K562 (cell line): ENCODE results near the gene OR2T4.

Experiments used
- ATF2 ChIP-seq: sonication (generic); formaldehyde crosslinking; IDR thresholded peaks from 2 replicates; pipeline ENCODE4 v1.8.1; 2022; ENCODE audit warnings: missing genetic modification reagents
- EZH2 ChIP-seq: IDR thresholded peaks from 2 replicates; pipeline ENCODE4 v1.6.1; 2012; ENCODE audit warnings: low read depth, mild to moderate bottlenecking, inconsistent platforms, low read length, borderline replicate concordance
- GTF2F1 ChIP-seq: IDR thresholded peaks from 2 replicates; pipeline ENCODE4 v1.6.1; 2011; ENCODE audit warnings: low read depth, low read length, improper control_type of control experiment
- MAX ChIP-seq: sonication (generic); formaldehyde crosslinking; IDR thresholded peaks from 2 replicates; pipeline ENCODE4 v1.9.0; 2022; ENCODE audit warnings: mild to moderate bottlenecking, missing genetic modification reagents
- PATZ1 ChIP-seq: fragments of 250-450 bp; sonication (Bioruptor Pico); IDR thresholded peaks from 2 replicates; pipeline ENCODE4 v1.5.0; 2020; ENCODE audit warnings: mild to moderate bottlenecking, borderline replicate concordance
- POLR2A ChIP-seq: fragments of 450-650 bp; conservative IDR thresholded peaks from 2 replicates; pipeline ENCODE4 v1.6.1; 2016
- POU5F1 ChIP-seq: fragments of 150-350 bp; IDR thresholded peaks from 2 replicates; pipeline ENCODE4 v1.6.1; 2014; ENCODE audit warnings: borderline replicate concordance, low read length, low read depth, mild to moderate bottlenecking; ENCODE audit not compliant: partially characterized antibody
- TAF1 ChIP-seq: IDR thresholded peaks from 2 replicates; pipeline ENCODE4 v1.6.1; 2011; ENCODE audit warnings: mild to moderate bottlenecking, low read length, moderate library complexity; ENCODE audit not compliant: insufficient read depth, control insufficient read depth, severe bottlenecking; ENCODE audit errors: extremely low read depth
- TAF9B ChIP-seq: fragments of 450-650 bp; IDR thresholded peaks from 2 replicates; pipeline ENCODE4 v1.6.1; 2018; ENCODE audit warnings: mild to moderate bottlenecking; ENCODE audit not compliant: partially characterized antibody
- ZBTB11 ChIP-seq, 3 experiments: fragments of 200-800 bp in 1 of 3; fragments of 250-450 bp in 1 of 3; fragments of 450-650 bp in 1 of 3; sonication (Bioruptor Pico) in 1 of 3; sonication (Bioruptor generic) in 1 of 3; formaldehyde crosslinking in 1 of 3; IDR thresholded peaks; 2 replicates each; pipeline versions ENCODE4 v1.6.1 to v1.8.0; 2016 to 2022; ENCODE audit warnings: mild to moderate bottlenecking in 2 of 3, missing genetic modification characterization in 2 of 3, missing compliant biosample characterization in 1 of 3, moderate library complexity in 1 of 3
- TF ChIP-seq, protein P1 (sequence below): sonication (generic); formaldehyde crosslinking; IDR thresholded peaks from 2 replicates; pipeline ENCODE4 v1.8.0; 2022; ENCODE audit warnings: missing genetic modification reagents, mild to moderate bottlenecking, borderline replicate concordance
- TF ChIP-seq, protein P2 (sequence below), 3 experiments: IDR thresholded peaks in 2 of 3; conservative IDR thresholded peaks in 1 of 3; 2 replicates each; pipeline ENCODE4 v1.5.1; 2011 to 2012; ENCODE audit warnings: low read length in 3 of 3, mild to moderate bottlenecking in 3 of 3, control low read depth in 2 of 3, improper control_type of control experiment in 1 of 3, inconsistent platforms in 1 of 3, low read depth in 1 of 3, mixed read lengths in 1 of 3, moderate library complexity in 1 of 3; ENCODE audit not compliant: insufficient read depth in 2 of 3

DNA sequence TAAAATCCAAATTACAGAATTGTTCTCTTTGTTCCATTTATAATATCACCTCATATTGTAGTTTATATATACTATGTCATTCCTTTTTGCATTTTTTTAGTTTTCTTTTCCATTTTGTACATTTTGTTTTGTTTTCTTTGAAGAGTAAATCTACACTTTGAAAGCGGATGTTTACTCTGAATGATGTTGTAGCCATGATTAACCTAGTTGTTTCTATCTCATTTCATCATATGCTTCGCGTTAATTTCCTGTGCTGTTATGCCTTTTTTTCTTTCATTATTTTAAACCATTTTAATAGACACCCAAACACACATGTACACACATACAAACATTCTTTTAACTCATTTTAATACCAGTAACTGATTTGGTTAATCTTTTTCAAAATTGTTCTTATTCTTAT is 19.4 kb downstream of the OR2T4 start:
- no peak for TF ChIP-seq EZH2
- TF ChIP-seq TAF1, result no peak
- TF ChIP-seq, protein P1, sequence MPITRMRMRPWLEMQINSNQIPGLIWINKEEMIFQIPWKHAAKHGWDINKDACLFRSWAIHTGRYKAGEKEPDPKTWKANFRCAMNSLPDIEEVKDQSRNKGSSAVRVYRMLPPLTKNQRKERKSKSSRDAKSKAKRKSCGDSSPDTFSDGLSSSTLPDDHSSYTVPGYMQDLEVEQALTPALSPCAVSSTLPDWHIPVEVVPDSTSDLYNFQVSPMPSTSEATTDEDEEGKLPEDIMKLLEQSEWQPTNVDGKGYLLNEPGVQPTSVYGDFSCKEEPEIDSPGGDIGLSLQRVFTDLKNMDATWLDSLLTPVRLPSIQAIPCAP (CRISPR knock-in tag), result no peak
- TF ChIP-seq, protein P2, sequence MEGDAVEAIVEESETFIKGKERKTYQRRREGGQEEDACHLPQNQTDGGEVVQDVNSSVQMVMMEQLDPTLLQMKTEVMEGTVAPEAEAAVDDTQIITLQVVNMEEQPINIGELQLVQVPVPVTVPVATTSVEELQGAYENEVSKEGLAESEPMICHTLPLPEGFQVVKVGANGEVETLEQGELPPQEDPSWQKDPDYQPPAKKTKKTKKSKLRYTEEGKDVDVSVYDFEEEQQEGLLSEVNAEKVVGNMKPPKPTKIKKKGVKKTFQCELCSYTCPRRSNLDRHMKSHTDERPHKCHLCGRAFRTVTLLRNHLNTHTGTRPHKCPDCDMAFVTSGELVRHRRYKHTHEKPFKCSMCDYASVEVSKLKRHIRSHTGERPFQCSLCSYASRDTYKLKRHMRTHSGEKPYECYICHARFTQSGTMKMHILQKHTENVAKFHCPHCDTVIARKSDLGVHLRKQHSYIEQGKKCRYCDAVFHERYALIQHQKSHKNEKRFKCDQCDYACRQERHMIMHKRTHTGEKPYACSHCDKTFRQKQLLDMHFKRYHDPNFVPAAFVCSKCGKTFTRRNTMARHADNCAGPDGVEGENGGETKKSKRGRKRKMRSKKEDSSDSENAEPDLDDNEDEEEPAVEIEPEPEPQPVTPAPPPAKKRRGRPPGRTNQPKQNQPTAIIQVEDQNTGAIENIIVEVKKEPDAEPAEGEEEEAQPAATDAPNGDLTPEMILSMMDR (IDR thresholded peaks at IDR 0.05 in 2 of 3, conservative IDR thresholded peaks at IDR 0.05 in 1 of 3; ENCODE audit: insufficient read depth in 2 of 3, low read depth in 1 of 3, low read length in 3 of 3), result no peak
- no peak for TF ChIP-seq POLR2A
- no peak for TF ChIP-seq MAX (CRISPR knock-in tag)
- no peak for TF ChIP-seq TAF9B
- no peak for TF ChIP-seq ATF2 (CRISPR knock-in tag)
- no peak for TF ChIP-seq POU5F1
- TF ChIP-seq PATZ1, result no peak
- TF ChIP-seq GTF2F1, result no peak
- TF ChIP-seq ZBTB11 (CRISPR knock-in tag; IDR thresholded peaks at IDR 0.05), result no peak
